Activated naive CD8-positive, alpha-beta T cell treated with anti-CD3 and anti-CD28 coated beads for 36 hours (primary cell): ENCODE data around the gene ATXN2. TPM values are rescaled to one million over a fixed set of nuclear protein-coding genes. Genes with fewer than 3 reads are reported as not detected.
"Not testable (repeated sequence)": the region's sequence is repeated elsewhere in the genome, so short reads cannot be mapped to it uniquely, and the experiment has no call there.

Experiments used
- DNase-seq: peaks from one replicate; pipeline ENCODE4 v3.0.0; 2021
- H3K27ac Mint-ChIP-seq: one replicate; pipeline ENCODE4 v1.8.0; 2022; ENCODE audit warnings: mild to moderate bottlenecking, moderate library complexity, mixed read lengths
- H3K27me3 Mint-ChIP-seq: one replicate; pipeline ENCODE4 v1.8.0; 2022; ENCODE audit warnings: mild to moderate bottlenecking, mixed read lengths
- H3K36me3 Mint-ChIP-seq: one replicate; pipeline ENCODE4 v1.8.0; 2021; ENCODE audit warnings: mild to moderate bottlenecking, mixed read lengths
- H3K4me1 Mint-ChIP-seq: one replicate; pipeline ENCODE4 v1.8.0; 2021; ENCODE audit warnings: mixed read lengths
- H3K4me3 Mint-ChIP-seq: one replicate; pipeline ENCODE4 v1.8.0; 2022; ENCODE audit warnings: mild to moderate bottlenecking, moderate library complexity, mixed read lengths
- H3K9me3 Mint-ChIP-seq: one replicate; pipeline ENCODE4 v1.8.0; 2022; ENCODE audit warnings: mixed read lengths
- total RNA-seq, 2 experiments: library from RNA; stranded (reverse); gene quantifications; one replicate each; pipeline ENCODE4 v1.2.3, GENCODE V29; 2021

The ATXN2 gene
- total RNA-seq, 2 experiments from 2014 or later: 24.8 to 30.8 TPM

GRCh38 chr12:111411185-111411764 is 187.8 kb downstream of the ATXN2 start:
- peak overlapping the region; percentile 72 for H3K4me3 Mint-ChIP-seq
- no peaks in the 10 kb centered on the region for H3K9me3 Mint-ChIP-seq
- H3K36me3 Mint-ChIP-seq: peaks cover 54% of the 10 kb centered on the region
- no peaks in the 10 kb centered on the region for H3K27me3 Mint-ChIP-seq
- peak overlapping the region; percentile 69 for H3K27ac Mint-ChIP-seq
- H3K4me1 Mint-ChIP-seq: peaks cover 60% of the 10 kb centered on the region
- DNase-seq: no peak

- Mint-ChIP-seq H3K9me3 (no peaks in the 10 kb centered on the region), H3K27me3 (no peaks in the 10 kb centered on the region), H3K36me3 (peaks cover 56% of the 10 kb centered on the region), H3K4me3 (peak overlapping the region; percentile 72), H3K4me1 (peaks cover 59% of the 10 kb centered on the region), H3K27ac (peak overlapping the region; percentile 69)
- DNase-seq: no peak
These were observed 188.5 kb downstream of the ATXN2 start for GRCh38 chr12:111410431-111411184.

GRCh38 chr12:111409780-111410430 is 189.2 kb downstream of the ATXN2 start:
- no peaks in the 10 kb centered on the region for H3K9me3 Mint-ChIP-seq
- H3K27ac Mint-ChIP-seq: peak overlapping the region; percentile 69
- peak overlapping the region; percentile 97 for H3K4me3 Mint-ChIP-seq
- no peaks in the 10 kb centered on the region for H3K27me3 Mint-ChIP-seq
- peak; percentile 59 for DNase-seq
- peaks cover 55% of the 10 kb centered on the region for H3K4me1 Mint-ChIP-seq
- peaks cover 53% of the 10 kb centered on the region for H3K36me3 Mint-ChIP-seq

GRCh38 chr12:111409403-111409779 is 189.7 kb downstream of the ATXN2 start:
- H3K36me3 Mint-ChIP-seq: peaks cover 49% of the 10 kb centered on the region
- peaks cover 59% of the 10 kb centered on the region for H3K4me1 Mint-ChIP-seq
- peak overlapping the region; percentile 69 for H3K27ac Mint-ChIP-seq
- DNase-seq: no peak
- no peaks in the 10 kb centered on the region for H3K27me3 Mint-ChIP-seq
- H3K4me3 Mint-ChIP-seq: peak overlapping the region; percentile 97
- H3K9me3 Mint-ChIP-seq: no peaks in the 10 kb centered on the region

- Mint-ChIP-seq H3K4me1 (peaks cover 64% of the 10 kb centered on the region), H3K4me3 (peak overlapping the region; percentile 97), H3K36me3 (peaks cover 49% of the 10 kb centered on the region), H3K9me3 (no peaks in the 10 kb centered on the region), H3K27ac (peak overlapping the region; percentile 69), H3K27me3 (no peaks in the 10 kb centered on the region)
- DNase-seq: no peak
These were observed 190.3 kb downstream of the ATXN2 start for GRCh38 chr12:111408686-111409402.

- Mint-ChIP-seq H3K9me3 (no peaks in the 10 kb centered on the region), H3K27me3 (no peaks in the 10 kb centered on the region), H3K36me3 (peaks cover 41% of the 10 kb centered on the region), H3K4me1 (peaks cover 64% of the 10 kb centered on the region), H3K27ac (peak overlapping the region; percentile 93), H3K4me3 (peak overlapping the region; percentile 97)
- no peak for DNase-seq
These were observed 191.0 kb downstream of the ATXN2 start for GRCh38 chr12:111408116-111408440.

GRCh38 chr12:111407377-111408115 is 191.6 kb downstream of the ATXN2 start:
- peaks cover 64% of the 10 kb centered on the region for H3K4me1 Mint-ChIP-seq
- H3K27me3 Mint-ChIP-seq: no peaks in the 10 kb centered on the region
- H3K27ac Mint-ChIP-seq: peak overlapping the region; percentile 93
- H3K9me3 Mint-ChIP-seq: no peaks in the 10 kb centered on the region
- no peak for DNase-seq
- peaks cover 38% of the 10 kb centered on the region for H3K36me3 Mint-ChIP-seq
- H3K4me3 Mint-ChIP-seq: peak overlapping the region; percentile 97

- Mint-ChIP-seq H3K4me3 (peak overlapping the region; percentile 97), H3K36me3 (peaks cover 32% of the 10 kb centered on the region), H3K4me1 (peaks cover 55% of the 10 kb centered on the region), H3K27ac (peak overlapping the region; percentile 93), H3K9me3 (no peaks in the 10 kb centered on the region), H3K27me3 (no peaks in the 10 kb centered on the region)
- DNase-seq: peak; percentile 74
These were observed 192.4 kb downstream of the ATXN2 start for GRCh38 chr12:111406474-111407376.

- peak; percentile 85 for DNase-seq
- no peaks in the 10 kb centered on the region for H3K27me3 Mint-ChIP-seq
- H3K36me3 Mint-ChIP-seq: peaks cover 32% of the 10 kb centered on the region
- peak within 1 kb of the TSS; percentile 99 for H3K27ac Mint-ChIP-seq
- peak within 1 kb of the TSS; percentile 97 for H3K4me3 Mint-ChIP-seq
- peaks cover 51% of the 10 kb centered on the region for H3K4me1 Mint-ChIP-seq
- H3K9me3 Mint-ChIP-seq: no peaks in the 10 kb centered on the region
These were observed 193.1 kb downstream of the ATXN2 start, which contains the start of gene SH2B3 for GRCh38 chr12:111405859-111406473. SH2B3 (plus strand) TSS chr12:111405923; CDS start chr12:111418146, 12,223 bp downstream.

- peak; percentile 99 for DNase-seq
- peak overlapping the region; percentile 99 for H3K27ac Mint-ChIP-seq
- peak overlapping the region; percentile 84 for H3K4me3 Mint-ChIP-seq
- no peaks in the 10 kb centered on the region for H3K27me3 Mint-ChIP-seq
- peaks cover 50% of the 10 kb centered on the region for H3K4me1 Mint-ChIP-seq
- peaks cover 32% of the 10 kb centered on the region for H3K36me3 Mint-ChIP-seq
- H3K9me3 Mint-ChIP-seq: no peaks in the 10 kb centered on the region
These were observed 193.8 kb downstream of the ATXN2 start for GRCh38 chr12:111405149-111405858.

- peak overlapping the region; percentile 84 for H3K4me3 Mint-ChIP-seq
- peaks cover 47% of the 10 kb centered on the region for H3K4me1 Mint-ChIP-seq
- H3K36me3 Mint-ChIP-seq: peaks cover 29% of the 10 kb centered on the region
- no peaks in the 10 kb centered on the region for H3K27me3 Mint-ChIP-seq
- peak; percentile 83 for DNase-seq
- H3K27ac Mint-ChIP-seq: peak overlapping the region; percentile 99
- peaks cover 6% of the 10 kb centered on the region for H3K9me3 Mint-ChIP-seq
These were observed 194.6 kb downstream of the ATXN2 start for GRCh38 chr12:111404362-111405148.

GRCh38 chr12:111402490-111402824 is 196.7 kb downstream of the ATXN2 start:
- Mint-ChIP-seq H3K36me3 (peaks cover 16% of the 10 kb centered on the region), H3K4me1 (peaks cover 47% of the 10 kb centered on the region)
- not testable (repeated sequence) for H3K4me3 Mint-ChIP-seq, H3K27me3 Mint-ChIP-seq, DNase-seq, H3K9me3 Mint-ChIP-seq, H3K27ac Mint-ChIP-seq
